DMS53 treated with DMSO at 0.1 percent for 48 hours (cell line): ENCODE results near the gene RET.

Source experiments
- DNase-seq: peaks from one replicate; lab custom pipeline; 2025; ENCODE audit not compliant: unreplicated experiment; lab: John Stamatoyannopoulos, UW

The RET gene

GRCh38 chr10:43076876-43077420 is at the start of gene RET:
RET (plus strand) TSS chr10:43077069; CDS start chr10:43077259, 190 bp downstream.
- DNase-seq = peak; percentile 59

GRCh38 chr10:43027331-43027955 is 49.4 kb upstream of the RET start:
- no peak for DNase-seq

DNA sequence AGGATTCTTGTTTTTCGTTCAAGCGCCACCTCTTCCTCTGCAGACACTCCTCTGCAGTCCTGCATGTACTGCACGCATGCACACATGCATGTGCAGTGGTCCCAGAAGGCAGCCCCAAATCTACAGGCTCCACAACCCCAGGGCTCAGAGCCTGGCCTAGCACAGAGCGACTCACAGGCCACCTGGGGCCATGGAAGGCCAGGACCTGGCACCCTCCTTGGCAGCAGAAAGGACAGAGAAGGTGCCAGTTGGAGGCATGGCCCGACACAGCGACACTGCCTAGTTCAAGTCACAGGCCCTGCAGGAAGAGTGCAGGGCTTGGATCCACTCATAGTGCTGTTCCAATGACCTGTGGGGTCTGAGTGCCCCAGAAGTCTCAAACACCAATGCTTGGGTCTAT is 48.7 kb upstream of the RET start:
- DNase-seq = no peak

- DNase-seq = no peak
Observed at GRCh38 chr10:43029043-43029442, 47.8 kb upstream of the RET start.

- no peak for DNase-seq
Observed at GRCh38 chr10:43032613-43033012, 44.3 kb upstream of the RET start.

DNA sequence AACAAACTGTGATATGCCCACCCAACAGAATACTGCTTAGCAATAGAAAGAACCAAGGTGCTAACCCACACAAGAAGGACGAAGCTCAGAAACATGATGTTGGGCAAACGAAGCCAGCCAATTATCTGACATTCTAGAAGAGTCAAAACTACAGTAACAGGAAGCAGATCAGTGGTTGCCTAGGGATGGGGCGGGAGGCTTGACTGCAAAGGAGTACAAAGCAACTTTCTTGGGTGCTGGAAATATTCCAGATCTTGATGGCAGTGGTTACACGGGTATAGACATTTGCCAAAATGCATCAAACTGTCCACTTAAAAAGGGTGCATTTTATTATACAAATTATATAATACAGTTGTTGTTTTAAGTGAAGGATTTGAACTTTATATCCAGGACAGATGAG is 41.1 kb upstream of the RET start:
- DNase-seq = no peak

DNA sequence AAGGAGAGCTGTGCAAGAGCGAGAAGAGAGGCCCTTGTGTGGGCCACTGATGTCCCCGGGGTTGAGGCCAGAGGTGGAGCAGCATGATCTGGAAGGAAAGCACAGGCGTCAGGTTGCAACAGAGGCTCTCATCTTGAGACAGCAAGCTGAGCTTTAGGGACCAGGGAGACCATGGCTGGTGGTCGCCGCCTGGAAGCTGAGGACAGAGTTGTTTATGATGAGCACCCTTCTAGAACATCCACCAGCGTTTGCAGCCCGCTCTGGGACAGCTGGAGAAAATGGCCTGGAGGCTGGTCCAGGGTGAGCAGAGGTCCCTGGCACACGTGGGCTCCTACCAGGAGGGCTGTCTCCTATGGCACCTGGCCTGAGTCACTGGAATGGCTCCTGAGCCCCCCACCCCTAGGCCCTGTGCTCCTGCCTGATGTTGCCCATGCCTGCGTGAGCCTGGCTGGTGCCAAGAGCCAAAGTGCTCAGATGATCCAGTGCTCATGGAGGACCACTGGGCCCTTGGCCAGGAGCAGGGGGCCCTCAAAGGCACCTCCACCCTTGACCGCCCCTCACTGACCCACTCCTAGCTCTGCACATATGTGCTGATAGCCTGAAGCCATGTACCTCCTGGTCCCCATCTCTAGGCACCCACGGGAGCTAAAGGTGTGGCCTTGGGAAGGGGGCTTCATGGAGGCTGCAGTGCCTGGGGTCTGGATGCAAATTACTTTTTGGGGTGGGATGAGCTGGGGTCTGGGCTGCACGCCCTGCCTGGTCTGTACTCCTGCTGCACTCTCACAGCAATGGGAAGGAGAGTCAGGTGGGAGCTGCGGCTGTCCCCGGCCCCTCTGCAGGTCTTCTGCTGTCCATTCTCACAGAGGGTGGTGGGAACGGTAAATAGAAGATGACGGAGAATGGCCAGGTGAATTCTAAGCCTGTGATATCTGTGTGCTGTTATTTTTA is 40.1 kb upstream of the RET start:
- DNase-seq = no peak

DNA sequence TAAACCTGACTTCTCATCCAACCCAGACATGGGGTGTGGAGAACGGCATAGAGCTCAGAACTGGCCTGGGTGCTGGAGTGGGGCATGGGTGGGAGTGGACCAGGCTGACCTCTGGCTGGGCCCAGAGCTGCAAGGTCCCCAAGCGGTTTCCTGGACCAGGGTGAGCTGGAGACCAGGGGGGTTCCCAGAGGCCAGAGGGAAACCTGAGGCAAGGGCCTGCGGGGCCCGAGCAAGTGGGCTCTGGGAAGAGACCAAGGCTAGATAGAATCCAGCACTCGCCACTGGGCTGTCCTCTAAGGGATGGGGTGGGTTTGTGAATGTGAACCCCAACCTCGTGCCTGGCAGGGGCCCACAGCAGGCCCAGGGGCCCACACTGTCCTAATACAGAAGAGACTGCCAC is 39.4 kb upstream of the RET start:
- DNase-seq = no peak

GRCh38 chr10:43037942-43038782 is 38.7 kb upstream of the RET start:
- DNase-seq = no peak

DNA sequence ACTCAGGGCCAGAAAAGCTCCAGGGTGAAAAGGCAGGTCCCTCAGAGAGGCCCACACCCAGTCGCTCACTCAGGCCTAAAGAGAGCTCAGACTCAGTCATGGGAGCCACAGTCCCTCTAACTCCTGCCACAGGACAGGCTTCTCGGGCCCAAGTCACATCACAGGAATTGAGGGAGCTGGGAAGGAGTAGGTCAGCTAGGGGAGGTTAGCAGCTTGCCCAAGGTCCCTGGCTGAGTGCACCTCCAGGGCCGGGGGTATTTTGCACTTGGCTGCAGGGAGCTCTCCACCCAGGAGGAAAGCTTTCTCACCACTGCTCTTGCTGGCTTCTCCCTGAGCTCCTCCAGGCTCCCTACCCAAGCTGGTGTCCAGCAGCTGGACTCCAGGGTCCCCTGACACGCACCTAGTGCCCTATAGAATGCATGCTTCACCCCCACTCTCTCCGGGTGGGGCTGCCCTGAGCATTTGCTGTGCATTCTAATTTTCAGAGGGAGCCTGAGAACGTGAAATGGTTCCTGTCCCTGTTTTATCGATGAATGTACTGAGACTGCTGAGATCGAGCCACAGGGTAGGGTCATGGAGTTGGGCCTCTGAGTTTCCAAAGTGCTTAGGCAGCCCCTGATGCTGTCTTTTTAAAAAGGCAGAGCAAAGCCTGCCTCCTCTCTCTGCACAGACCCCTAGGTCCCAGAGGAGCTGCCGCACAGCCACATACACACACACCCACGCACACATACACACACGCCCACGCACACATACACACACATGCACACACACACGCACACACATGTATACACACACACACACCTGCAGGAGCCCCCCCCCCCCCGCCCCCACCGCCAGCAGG is 37.9 kb upstream of the RET start:
- DNase-seq = no peak

DNA sequence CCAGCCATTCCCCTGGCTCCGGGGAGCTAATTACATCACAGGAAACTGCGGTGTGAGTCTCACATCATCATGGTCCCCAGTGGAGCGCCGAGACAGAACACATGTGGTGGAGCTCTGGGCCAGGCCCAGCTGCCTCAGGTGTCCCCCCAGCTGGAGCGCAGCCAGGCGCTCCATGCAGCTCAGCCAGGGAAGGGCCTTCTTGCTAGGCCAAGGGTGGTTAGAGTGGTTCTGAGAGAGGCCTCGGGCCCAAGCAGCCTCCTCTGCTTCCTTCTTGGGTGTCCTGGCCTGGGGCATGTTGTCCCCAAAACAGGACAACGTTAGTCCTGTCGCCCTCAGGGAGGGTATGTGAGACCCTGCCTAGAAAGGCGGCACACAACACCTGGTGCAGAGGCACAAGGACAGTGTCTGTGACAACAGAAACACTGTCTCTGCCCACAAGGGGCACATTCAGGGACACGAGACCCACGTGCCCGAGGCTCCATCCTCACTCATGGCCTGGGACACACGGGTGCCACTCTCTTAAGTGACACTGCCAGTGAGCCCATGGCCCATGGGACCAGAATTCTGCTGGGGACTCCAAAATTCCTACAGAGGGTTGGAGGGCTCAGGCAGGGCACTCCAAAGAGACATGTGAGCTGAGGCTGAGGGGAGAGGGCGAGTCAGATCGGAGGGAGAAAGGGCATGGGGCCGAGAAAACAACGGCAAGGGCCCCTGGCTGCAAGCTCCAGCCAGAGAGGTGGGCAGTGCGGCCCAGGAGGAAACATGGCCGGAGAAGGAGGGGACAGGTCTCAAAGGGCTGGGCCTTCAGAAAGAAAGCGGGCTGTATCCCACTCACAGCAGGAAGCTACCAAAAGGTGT is 37.0 kb upstream of the RET start:
- DNase-seq = no peak

DNA sequence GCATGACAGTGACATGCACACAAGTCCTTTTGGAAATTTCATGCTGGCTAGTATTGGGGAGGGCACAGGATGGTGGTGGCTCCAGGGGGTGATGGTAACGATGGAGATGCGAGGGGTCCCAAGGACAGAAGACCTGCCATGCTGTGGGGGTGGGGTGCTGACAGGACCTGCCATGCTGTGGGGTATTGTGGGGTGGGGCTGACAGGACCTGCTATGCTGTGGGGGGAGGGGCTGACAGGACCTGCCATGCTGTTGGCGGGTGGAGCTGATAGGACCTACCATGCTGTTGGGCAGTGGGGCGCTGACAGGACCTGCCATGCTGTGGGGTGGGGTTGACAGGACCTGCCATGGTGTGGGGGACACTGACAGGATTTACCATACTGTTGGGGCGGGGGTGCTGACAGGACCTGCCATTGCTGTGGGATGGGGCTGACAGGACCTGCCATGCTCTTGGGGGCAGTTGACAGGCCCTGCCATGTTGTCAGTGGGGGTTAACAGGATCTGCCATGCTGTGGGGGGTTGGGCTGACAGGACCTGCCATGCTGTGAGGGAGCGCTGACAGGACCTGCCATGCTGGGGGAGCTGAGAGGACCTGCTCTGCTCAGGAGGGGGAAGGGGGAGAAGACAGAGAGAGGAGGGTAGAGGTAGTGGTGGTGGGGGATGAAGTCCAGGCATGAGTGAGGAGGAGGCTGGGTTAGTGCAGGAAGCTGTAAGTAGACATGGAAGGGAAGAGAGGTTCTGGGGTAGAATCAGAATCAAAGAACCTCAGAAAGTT is 36.2 kb upstream of the RET start:
- DNase-seq = no peak

DNA sequence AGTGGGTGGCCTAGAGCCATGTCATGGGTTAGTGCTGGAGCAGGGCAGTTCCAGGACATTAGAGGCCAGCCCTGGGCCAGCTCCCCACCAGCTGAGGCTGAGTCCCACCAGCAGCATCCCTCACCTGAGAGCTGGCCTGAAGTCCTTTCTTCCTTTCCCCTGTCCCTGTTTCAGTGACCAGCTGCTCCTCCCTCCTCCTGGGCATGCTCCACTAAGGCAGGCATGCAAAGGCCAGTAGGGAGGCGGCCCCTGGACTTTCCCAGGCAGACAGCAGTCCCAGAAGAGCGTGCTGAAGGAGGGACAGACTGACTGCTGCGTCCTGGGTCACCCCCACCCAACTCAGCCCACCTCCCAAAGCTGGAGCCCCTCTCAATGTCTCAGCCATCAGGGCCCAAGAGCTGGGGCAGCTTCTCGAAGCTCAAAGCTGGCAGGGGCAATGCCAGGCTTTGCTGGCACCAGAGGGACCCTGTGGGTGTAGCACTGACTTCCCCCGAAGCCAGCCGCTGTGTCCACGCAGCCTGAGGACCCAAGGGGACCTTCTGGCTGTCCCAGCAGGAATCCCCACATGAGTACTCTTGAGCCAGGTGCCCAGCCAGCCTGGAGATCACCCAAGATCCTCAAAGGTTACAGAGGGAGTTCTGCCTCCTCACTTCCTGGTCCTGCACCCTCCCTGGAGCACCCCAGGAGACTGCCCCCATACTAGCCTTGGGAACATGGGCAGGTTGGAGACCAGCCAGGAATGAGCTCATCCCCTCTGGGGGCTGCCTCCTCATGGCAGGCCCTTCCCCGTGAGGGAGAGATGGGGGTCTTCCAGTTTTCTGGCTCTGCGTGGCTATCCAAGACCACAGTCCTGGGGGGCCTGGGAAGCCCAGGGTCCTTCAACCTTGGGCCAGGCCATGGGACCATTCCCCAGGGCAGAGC is 35.2 kb upstream of the RET start:
- no peak for DNase-seq

GRCh38 chr10:43042503-43043341 is 34.1 kb upstream of the RET start:
- DNase-seq = no peak

GRCh38 chr10:43043342-43043772 is 33.5 kb upstream of the RET start:
- DNase-seq = no peak

DNA sequence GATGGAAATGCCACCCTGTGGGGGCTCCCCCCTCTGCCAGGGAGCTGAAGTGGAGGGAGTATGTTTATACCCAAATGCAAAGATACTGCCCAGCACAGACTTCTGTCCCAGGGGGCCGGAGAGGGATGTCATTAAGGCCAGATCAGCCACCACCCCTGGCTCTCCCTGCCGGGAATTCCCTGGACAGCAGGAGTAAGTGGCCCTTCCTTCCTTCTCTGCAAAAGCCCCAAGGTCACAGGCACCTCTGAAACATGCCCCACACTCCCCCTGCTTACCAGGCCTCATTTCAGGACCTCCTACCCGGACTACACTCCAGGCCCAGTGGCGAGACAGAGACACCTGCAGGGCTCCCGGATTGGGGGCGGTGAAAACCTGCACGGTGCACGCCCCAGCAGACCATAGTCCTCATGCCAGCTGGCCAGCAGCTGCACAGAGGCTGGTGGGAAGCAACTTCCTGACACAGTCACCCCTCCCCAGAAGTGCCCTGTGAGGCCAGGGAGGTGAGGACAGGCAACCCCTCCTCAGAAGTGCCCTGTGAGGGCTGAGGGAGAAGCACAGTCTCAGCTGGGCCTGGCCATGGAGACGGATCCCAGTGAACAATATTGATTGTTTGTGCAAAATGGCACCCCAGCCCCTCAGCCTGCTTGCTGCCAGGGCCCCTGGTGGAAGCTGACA is 33.0 kb upstream of the RET start:
- peak; percentile 40 for DNase-seq
